Fibroblast of mammary gland (primary cell): Measurements from ENCODE around the gene TTLL9.
"Not testable (repeated sequence)": the region's sequence is repeated elsewhere in the genome, so short reads cannot be mapped to it uniquely, and the experiment has no call there.

ENCODE experiments used
- DNase-seq: peaks from one replicate; pipeline ENCODE4 v3.0.0-alpha.2; 2010; ENCODE audit warnings: low read depth
- H3K4me3 ChIP-seq: 2 replicates; pipeline ENCODE4 v1.5.1; 2011; ENCODE audit warnings: low read depth, mild to moderate bottlenecking, low read length, moderate library complexity; ENCODE audit not compliant: control insufficient read depth
- CTCF ChIP-seq: conservative IDR thresholded peaks from 2 replicates; pipeline ENCODE4 v1.5.1; 2011; ENCODE audit warnings: low read depth, low read length, inconsistent platforms; ENCODE audit not compliant: control insufficient read depth, insufficient read depth

Gene TTLL9

DNA sequence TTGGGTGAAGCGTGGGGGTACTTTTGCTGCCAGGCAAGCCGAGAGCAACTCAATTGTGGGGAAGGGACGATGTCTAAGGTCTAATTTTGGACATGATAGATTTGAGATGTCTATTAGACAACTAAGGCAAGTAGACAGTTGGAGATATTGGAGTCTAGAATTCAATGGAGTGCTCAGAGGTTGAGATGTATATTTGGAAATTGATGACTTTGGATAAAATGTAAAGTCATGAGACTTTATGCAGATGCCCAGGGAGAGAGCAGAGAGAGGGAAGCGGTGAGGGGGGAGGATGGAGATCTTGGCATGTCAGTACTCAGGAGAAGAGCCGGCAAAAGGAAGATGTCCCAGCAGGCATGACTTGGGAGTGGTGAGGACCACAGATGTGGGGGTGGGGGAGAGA, 44.4 kb upstream of the TTLL9 start:
- TF ChIP-seq CTCF = no peak
- H3K4me3 ChIP-seq = no peak overlapping the region
- no peak for DNase-seq

DNA sequence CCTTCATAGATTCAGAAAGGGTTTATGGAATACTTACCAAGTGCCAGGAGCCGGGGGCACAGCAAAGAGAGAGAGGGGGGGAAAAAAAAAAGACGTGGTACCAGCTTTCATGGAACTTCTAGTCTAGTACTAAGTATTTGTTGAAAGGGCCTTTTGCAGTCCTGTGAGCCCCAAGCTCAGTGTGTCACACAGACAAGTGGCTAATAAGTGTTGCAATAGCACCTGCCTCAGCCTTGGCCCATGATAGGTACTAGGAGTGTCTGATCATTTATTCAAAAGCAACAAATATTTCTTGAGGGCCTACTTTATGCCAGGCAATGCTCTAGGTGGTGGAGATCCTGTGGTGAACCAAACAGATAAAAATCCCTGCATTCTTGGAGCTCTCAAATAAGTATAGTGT, 43.4 kb upstream of the TTLL9 start:
- no peak for DNase-seq
- no peak for TF ChIP-seq CTCF
- H3K4me3 ChIP-seq = no peak overlapping the region

DNA sequence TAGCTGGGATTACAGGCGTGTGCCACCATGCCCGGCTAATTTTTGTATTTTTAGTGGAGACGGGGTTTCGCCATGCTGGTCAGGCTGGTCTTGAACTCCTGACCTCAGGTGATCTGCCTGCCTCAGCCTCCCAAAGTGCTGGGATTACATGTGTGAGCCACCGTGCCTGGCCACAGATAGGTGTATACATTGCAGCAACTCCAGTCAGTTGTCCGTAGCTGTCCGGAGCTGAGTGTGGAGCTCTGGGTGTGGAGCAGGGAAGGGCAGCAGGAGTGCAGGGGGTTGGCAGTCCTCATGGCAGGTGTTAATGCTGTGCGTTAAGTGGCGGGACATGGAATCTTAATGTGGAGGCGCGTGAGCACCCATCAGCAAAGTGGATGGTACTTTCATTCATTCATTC, 42.4 kb upstream of the TTLL9 start:
- not testable (repeated sequence) for H3K4me3 ChIP-seq, DNase-seq

DNA sequence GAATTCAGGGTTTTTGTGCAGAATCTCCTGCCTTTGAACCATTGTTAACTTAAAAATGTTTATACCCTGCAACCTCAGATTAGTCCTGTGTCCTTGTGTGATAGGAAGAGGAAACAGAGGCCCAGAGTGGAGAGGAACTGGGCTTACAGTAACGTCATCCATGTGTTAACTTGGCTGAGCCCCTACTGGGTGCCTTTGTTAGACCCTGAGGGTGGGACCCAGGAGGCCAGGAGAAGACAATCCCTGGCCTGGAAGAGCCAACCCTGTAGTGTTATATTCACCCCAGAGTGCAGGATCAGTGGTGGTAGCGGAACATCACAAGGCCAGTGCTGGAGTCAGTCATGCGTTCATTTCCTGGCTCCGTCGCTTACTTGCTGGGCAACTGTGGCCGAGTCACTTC, 40.7 kb upstream of the TTLL9 start:
- TF ChIP-seq CTCF = no peak
- DNase-seq = no peak

GRCh38 chr20:31830406-31830981, 39.9 kb upstream of the TTLL9 start:
- TF ChIP-seq CTCF = no peak
- no peak overlapping the region for H3K4me3 ChIP-seq
- no peak for DNase-seq

More for the DNA sequence above, 40.7 kb upstream of the TTLL9 start:
- H3K4me3 ChIP-seq = no peak overlapping the region

DNA sequence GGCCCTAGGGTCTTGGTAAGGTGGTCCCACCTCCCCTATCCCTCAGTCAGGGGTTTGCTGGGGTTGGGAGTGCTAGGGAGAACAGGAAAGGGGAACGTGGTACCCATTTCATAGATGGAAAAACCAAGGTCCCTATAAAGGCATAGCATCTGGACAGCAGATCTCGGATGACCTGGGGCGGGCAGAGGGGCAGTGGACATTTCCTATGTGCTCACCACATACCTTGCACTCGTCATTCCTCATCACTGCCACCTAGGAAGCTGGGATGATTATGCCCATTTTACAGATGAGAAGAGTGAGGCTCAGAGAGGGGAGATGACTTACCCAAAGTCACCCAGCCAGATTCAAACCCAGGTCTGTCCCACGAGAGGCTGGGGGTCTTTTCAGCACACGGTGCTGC, 39.2 kb upstream of the TTLL9 start:
- no peak for DNase-seq
- no peak for TF ChIP-seq CTCF
- no peak overlapping the region for H3K4me3 ChIP-seq

- no peak for TF ChIP-seq CTCF
- H3K4me3 ChIP-seq = no peak overlapping the region
- DNase-seq = no peak
These were observed 38.6 kb upstream of the TTLL9 start for GRCh38 chr20:31831771-31832306.
